ENCODE data around the gene KIF21B.
A peak's percentile ranks its signal among the peaks of the same experiment; 100 is the strongest.

The KIF21B gene

DNA sequence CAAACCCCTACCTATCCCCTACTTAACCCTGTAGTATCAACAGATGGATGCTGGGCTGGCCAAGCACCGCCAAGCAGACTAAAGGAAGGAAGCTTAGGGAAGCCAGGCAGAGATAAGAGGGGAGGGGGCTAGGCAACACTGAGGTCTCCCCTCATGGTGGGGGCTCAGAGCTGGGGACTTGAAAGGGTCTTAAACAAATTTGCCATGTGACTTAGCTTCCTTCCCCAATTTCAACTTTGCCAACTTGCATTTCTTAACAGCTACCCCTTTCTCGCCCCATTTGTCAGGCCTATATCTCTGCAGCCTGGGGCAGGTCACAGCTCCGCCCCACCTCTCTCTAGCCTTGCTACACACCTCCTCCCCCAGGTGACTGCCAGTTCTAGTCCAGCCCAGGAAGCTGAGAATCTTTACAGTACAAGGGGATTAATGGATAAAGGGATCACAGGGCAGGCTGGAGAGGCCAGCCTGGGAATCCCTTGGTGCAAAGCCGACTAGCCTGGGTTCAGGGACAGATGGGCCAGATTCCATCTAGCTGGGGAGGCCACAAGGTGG, 3.4 kb downstream of the KIF21B start:
- DNase-seq, result peak in 1 of 6 experiments; percentile 17

DNA sequence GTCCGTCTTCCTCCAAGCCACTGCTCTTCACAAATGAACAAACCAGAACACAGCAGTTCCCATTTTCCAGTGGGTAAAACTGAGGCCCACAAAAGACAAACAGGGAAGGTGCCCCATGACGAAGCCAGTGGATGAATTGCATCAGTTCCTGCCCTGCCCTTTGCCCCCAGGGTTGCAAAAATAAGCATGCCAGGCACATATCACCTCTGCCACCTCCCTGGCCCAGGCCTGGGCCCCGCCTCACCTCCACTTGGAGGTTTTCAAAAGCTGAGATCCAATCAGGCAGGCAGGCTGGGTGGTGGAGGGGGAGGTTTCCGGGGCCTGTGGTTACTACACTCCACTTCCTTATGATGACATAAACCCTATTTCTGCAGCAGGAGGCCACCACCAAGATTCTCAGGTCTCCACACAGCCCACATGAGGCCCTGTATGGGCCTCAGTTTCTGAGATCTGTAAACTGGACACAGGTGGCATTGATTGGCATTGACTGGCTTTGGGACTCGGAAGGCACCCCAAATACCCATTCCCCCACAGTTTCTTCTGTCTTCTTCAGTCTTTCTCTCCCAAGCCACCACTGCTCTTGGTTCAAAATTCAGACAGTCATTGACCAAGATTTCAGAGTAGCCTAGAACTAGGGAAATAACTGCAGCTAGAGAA, 4.1 kb downstream of the KIF21B start:
- peak; percentile 78 to 89 (median 86) for DNase-seq

DNA sequence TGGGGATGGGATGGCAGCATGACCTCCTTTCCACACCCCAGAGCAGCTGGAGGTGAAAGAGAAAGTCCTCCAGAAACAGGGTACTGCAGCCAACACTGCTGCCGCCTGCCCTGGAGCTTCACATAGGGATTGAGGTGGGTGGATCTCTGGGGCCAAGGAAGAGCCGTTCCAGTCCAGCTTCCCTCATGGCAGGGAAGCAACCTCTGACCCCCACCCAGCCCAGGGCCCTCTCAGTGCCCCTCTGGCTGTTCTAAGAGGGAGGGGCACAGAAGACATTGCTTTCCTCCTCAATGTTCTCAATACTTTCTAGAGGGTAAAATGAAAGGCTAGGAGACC, 5.7 kb downstream of the KIF21B start:
- DNase-seq, result no peak

DNA sequence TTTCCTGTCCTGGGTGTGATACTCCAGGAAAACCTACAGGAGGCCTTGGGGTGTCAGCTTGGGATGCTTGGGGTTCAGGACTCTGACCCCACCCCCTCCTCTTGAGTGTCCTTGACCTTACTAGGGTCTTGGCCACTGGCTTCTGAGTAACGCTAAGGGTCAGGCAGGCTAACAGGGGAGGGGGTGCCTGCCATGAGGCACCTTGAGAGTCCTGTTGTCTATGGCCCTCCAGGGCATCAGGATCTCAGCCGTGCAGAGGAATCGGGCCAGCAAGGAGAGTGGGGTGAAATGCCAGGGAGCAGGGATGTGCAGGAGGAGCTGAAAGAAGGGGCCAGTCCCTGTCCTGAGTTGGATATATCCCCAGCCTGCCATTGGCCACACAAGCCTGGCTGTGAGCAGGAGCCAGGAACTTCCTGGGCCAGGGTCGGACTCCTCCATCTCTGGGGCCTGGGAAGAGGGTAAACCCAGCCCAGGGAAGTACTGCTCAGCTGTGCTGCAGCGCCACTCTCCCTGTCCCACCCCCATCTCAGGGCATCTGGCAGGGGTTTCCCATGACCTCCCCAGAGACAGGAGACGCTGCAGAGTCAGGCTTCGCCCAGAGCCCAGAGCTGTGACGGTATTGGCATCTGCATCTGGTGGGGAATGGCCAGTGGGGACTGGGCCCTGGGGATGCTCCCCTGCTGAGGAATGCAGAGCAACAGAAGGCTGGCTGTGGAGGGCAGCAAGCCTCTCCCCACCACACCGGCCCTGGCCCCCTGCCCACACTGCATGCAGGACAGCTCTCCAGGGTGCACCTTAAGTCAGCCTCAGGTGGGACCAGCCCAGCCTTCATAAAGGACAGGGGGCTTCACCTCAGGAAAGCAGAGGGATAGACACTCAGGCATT, 6.3 kb downstream of the KIF21B start:
- peak in 1 of 6 experiments; percentile 4 for DNase-seq

DNA sequence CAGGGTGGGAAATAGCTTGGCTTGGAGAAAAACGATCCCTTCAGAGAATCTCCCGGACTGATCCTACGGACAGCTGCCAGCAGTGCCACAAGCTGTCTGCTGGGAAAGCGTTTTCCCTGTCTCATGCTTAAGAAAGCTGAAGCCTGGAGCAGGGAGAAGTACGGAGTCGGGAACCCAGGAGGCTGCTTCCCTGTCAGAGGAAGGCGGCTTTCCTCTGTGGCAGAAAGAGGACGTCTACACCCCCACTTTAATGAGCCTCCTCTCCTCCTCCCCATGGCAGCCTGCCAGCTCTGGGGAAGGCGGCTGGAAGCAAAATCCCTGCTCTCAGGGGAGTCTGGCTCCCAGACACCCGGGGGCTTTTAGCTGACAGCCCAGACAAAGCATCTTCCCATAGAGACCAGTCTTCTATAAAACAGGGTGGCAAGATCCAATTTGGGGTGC, 7.3 kb downstream of the KIF21B start:
- DNase-seq, result no peak

DNA sequence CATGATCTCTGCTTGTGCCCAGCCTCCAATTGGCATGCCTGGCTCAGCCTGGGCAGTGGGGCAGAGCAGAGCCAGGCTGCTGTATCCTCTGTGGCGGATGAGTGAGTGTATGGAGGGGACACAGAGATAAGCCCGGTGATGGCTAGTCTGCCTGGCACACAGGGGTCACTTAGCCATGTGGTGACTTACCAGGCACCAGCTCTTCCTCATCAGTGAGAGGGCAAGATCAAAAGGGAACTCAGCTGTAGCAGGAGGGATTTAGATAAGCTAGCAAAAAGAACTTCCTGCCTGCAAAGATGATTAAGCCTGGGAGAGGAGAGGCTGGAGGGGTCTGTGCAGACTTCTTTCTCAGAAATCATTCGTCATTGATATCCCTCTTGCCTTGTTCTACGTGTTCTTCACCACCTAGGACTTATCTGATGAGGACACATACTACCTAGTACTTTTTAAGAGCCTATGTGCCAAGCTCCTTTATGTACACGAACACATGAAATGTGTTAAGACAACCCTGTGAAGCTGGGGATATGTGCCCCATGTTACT, 7.9 kb downstream of the KIF21B start:
- DNase-seq, result no peak

DNA sequence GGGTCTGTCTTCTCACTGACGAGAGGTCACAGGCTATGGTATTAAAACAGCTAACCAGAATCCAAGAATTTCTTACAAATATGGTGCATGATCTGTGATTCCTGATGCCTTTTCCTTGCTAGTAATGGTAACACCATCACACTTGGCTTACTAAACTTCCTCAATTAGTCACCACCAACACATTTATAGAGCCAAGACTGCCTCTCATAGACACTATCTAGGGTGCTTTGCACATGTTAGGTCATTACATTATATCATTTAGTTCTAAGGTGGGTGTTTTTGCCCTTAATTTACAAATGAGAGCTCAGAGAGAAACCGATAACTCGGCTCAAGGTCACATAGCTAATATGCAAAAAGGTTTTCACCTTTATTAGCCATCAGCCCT, 8.7 kb downstream of the KIF21B start:
- no peak for DNase-seq

DNA sequence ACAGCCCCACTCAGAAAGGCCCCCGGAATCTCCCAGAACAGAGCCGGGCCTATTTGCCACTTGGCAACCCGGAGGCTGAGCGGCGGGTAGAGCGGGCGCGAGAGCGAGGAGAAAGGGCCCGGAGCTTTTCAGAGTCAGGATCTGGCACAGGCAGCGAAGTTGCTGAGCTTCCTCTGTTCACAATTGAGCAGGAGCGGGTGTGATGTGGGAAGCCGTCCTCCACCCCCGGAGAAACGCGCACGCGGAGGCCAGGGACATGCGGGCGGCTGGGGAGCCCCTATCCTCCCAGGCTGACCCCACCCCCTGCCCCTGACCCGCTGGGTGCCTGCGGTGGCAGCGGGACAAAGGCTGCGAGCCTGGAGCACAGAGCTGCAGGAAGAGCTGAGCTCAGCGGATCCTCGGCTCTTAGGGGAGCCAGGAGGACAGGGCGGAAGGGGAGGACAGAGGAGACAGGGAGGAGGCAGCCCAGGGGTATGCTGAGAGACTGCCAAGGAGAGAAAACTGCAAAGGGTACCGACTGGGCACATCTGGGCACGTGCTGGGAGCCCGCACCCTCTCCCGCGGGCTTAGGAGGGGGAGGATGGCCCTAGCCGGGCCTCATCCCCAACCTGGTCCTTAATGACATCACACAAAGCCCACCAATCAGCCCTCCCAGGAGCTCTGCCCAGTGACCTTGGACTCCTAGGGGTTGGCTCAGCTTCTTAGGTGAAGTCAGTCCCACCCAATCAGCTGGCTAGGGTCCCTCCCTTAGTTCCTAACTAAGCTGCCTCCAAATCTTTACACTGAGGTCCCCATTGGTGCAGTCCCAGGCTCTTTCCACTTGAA, 9.3 kb downstream of the KIF21B start:
- no peak for DNase-seq

DNA sequence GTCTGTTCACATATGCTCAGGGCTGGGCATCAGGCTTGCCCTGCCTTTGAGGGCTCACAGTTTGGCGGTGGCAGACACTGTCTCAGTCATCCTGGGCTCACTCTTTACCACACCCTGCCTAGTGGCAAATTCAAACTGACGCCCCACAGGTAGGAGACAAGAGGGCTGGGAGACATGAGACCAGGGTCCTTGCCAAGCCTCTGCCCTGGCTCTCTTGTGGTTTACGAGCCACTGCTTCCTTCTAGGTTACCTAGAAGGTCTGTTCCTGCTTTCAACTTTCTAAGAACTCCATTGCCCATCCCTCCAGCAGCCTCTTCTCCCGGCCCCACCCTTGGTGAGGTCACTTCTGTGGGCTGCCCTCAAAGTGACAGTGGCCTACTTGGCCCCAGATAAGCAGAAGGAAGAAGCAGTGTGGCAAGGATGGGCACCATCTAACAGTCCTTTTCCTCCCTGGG, 10.5 kb downstream of the KIF21B start:
- no peak for DNase-seq

DNA sequence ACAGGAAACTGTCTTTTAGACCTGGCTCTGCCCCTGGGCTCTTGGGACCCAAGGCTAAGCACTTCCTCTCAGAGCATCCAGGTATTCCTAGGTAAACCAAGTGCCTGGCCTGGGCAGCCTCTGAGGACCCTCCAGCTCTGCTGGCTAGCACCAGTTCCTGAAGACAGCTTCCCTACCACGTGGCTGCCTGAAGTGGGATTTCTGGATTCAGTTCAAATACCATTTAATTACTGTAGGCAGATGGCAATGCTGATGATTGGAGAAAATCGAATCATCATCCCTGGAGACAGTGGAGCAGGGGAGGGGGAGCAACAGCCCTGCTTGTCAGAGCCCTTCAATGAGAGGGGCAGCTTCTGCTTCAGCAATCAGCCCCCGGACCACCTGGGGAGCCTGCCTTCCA, 11.9 kb downstream of the KIF21B start:
- DNase-seq, result no peak

DNA sequence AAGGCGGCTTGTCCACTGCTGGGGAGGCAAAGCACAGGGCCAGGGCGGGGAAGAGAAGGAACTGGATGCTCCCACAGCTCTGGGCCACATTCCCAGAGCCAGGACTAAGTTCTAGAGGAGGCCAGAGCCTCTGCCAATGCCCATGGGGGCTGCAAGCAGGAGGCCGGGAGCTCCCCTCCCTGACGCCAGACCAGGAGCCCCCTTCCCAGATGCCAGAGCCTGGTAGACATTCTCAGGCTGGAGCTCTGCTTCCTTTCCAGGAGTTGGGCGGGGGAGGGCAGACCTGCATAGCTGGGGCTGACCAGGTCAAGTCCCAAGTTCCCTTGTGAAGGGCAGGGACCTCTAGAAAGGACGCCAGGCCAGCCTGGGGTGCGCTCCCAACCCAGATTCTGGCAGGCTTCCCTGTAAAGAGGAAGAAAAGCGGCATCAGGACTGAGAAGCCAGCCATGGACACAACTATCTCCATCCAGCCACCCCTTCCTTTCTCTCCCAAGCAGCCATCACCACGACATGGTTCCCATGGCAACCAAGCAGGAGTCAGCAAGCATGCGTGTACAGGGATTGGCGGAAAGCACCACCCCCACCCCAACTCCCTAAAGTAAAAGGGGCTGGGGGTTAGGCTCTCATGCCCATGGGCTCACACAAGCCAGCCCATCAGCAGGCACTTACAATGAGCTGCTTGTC, 13.4 kb downstream of the KIF21B start:
- DNase-seq, result no peak

DNA sequence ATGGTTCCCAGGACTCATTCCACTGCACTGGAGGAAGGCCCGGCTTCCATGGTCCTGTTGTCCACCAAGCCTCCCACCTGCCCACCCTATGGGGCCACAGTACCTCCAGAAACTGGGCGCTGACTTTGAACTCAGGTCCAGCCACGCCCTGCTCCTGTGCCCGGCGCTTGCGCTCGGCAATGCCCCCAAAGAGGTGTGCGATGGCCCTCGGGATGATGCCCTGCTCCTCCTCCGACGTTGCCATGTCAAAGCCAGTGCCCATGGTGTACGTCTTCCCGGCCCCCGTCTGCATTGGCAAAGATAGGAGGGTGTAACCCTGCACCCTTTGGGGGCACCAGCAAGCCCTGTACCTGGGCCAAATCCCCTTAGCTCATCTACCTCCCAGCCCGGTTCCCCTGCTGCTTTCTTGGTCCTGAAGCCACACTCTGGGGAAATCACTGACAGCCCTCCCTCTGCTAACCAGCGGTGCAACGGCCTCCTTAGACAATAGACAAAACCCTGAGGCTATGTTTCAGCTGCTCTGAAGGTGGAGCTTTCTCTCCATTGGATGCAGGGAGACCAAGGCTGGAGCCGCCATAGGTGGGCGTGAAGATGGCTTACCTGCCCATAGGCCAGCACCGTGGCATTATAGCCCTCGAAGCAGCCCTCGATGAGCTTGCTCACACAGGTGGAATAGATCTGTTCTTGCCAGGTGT, 14.7 kb downstream of the KIF21B start:
- DNase-seq, result no peak

DNA sequence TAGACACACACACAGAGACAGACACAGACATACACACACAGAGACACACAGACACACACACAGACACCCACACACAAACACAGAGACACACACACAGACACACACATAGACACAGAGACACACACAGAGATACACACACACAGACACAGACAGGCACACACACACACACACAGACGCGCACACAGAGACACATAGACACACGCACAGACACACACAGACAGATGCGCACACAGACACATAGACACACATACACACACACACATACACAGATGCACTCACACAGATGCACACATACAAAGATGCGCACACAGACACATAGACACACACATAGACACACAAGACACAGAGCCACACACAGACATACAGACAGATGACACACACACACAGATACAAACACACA, 16.0 kb downstream of the KIF21B start:
- no peak for DNase-seq

DNA sequence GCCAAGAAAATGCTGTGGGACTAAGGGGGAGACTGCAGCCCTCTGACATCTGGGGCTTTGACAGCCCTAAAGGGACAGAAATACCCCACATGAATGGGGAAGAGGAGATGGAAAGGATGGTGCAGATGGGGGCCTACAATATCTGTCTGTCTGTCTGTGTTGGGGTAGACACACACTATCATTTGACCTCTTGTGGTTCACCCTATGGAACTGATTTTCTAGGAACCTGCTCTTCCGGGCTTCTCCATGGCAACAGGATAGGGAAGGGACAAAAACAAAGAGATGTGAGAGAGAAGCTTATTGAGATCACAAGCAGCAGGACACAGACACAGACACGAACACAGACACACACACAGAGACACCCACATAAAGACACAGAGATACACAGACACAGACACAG, 17.1 kb downstream of the KIF21B start:
- no peak for DNase-seq

DNA sequence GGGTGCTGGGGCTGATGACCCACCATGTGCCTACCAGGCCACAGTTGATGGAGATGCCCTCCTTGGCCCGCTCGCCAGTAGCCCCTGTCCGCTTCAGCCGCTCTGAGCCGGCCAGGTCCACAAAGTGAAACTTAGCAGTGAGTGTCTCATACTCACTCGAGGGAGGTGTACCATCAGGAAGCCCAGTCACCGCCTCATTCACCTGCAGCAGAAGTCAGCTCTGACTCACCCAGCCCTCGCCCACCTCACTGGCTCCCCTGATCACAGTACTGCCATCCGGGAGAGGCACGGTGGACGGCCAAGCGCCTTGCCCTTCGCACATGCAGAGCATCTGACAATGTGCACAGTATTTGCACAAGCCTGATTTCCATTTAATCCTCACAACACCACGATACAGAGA, 18.8 kb downstream of the KIF21B start:
- DNase-seq, result no peak

DNA sequence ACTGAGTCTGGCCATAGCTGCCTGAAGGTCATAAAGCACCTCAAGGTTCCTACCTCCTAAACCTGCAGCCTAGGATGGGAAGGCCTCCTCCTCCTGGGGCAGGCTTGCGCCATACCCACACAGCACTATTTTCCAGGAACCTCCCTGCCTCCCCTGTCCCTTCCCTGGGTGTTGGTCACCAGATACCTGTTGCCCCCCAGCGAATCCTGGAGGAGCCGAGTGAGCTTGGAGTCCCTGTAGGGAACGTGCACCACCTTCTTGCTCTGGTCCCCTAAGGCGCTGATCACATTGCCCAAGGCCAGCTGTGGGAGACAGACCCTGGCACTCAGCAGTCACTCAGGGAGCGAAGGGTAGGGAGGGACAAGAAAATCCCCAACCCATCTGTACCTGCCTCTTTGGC, 19.4 kb downstream of the KIF21B start:
- DNase-seq, result no peak

DNA sequence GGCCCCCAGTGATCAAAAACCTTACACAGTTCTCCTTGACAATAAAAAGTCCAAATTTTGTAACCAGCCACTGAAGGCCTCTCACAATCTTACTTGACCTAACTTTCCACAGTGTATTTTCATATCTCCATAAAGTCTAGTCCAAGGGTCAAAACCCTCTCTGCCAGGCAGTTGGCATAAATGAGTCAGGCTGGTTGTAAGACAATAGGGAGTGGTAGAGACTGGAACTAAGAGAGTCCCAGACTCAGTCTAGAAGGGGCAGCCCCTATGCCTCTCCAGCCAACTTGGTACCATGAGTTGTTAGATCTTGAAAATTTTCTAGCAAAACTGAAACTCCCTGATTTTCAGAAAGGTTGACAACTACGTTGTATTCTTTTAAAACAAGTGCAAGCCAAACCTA, 21.0 kb downstream of the KIF21B start:
- no peak for DNase-seq

DNA sequence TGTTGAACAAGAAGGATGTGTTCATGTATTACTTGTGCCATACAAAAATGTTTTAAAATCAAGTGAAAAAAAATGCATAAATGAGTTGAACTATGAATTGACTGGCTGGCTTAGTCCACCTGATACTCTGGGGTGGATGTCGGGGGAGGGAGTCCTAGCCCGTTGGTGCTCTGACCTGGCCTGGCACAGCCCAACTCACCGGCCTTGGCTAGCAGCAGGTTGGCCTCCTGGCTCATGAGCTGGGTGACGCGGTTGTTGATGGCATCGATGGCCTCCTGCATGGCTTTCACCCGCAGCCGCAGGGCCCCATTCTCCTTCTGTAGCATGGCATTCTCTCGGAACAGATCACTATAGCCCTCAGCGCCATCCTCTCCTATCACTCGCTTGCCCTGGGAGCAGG, 21.6 kb downstream of the KIF21B start:
- DNase-seq, result no peak

DNA sequence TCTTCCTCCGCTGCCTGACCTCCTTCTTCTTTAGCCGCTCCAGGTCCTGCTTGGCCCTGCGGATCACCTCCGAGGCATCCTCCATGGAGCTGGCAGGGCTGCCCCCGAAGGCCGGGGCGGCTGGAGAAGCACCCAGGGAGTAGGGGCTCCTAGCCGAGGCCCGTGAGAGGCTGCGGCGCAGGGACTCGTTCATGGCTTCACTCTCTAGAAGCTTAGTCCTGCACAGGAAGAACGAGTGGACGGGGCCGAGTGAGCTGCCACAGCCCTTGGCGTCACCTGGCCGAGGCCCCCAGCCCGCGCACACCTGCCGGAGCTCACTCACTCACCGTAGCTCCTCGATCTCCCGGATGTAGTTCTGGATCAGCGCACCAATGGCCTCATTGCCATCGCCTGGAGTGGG, 23.1 kb downstream of the KIF21B start:
- no peak for DNase-seq

DNA sequence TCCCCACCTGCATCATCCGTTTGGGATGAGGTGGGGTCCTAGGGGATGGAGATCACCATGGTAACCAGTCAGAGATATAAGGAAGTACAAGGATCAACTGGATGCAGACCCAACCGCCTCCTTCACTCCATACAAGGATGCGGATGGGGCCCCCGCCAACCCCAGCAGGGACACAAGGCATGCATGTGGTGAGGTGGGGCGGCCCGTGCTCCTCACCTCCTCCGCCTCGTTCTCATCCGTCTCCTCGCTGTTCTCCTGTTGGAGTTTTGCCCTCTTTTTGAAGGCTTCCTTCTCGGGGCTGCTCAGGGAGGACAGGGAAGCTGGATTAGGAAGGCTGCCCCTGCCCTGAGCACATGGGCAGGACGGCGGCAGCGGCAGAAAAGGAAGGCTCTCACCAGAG, 23.8 kb downstream of the KIF21B start:
- no peak for DNase-seq

DNA sequence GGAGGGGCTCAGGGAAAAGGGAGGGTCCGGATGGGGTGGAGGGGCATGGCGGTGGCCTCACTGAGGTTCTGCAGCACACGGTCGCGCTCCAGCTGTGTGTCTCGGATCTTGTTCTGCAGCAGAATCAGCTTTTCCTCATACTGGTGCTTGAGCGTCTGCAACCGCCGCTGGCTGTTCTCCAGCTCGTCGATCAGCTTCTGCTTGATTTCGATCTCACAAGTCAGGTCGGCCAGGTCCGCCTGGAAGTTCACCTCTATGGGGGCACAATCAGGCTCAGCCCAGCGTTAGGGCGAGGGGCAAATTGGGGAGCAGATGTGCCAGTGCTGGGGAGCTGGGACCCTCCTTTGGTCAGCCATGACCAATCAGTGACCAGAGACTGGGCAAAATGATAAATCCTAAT, 25.2 kb downstream of the KIF21B start:
- no peak for DNase-seq
